Nephron progenitor cell (in vitro differentiated cells): Measurements from ENCODE around the gene SHB.

ENCODE experiments used
- DNase-seq: peaks from one replicate; pipeline ENCODE4 v3.0.0; 2021
- H3K27ac Mint-ChIP-seq: 2 replicates; pipeline ENCODE4 v1.8.0; 2021; ENCODE audit warnings: mild to moderate bottlenecking, moderate library complexity, mixed read lengths
- H3K27me3 Mint-ChIP-seq: 2 replicates; pipeline ENCODE4 v1.8.0; 2021; ENCODE audit warnings: mild to moderate bottlenecking, low read depth, mixed read lengths; ENCODE audit not compliant: poor library complexity
- H3K36me3 Mint-ChIP-seq: 2 replicates; pipeline ENCODE4 v1.8.0; 2021; ENCODE audit warnings: low read depth, mixed read lengths
- H3K4me1 Mint-ChIP-seq: 2 replicates; pipeline ENCODE4 v1.8.0; 2021; ENCODE audit warnings: mixed read lengths
- H3K4me3 Mint-ChIP-seq: 2 replicates; pipeline ENCODE4 v1.8.0; 2021; ENCODE audit warnings: mild to moderate bottlenecking, moderate library complexity, mixed read lengths
- H3K9me3 Mint-ChIP-seq: 2 replicates; pipeline ENCODE4 v1.8.0; 2021; ENCODE audit warnings: mild to moderate bottlenecking, moderate library complexity, mixed read lengths
- CTCF ChIP-seq: fragments of 200-600 bp; sonication (generic); IDR thresholded peaks from 2 replicates; pipeline ENCODE4 v1.5.0; 2021; ENCODE audit warnings: antibody characterized with exemption

Gene SHB

GRCh38 chr9:38085308-38085707 is 16.3 kb upstream of the SHB start:
- Mint-ChIP-seq H3K4me3 (no peak overlapping the region), H3K36me3 (no peaks in the 10 kb centered on the region), H3K4me1 (peaks cover 33% of the 10 kb centered on the region), H3K27me3 (peaks cover 6% of the 10 kb centered on the region), H3K9me3 (no peaks in the 10 kb centered on the region), H3K27ac (no peak overlapping the region)
- no peak for TF ChIP-seq CTCF
- DNase-seq = no peak

- Mint-ChIP-seq H3K27ac (no peak overlapping the region), H3K27me3 (peaks cover 6% of the 10 kb centered on the region), H3K4me1 (peaks cover 30% of the 10 kb centered on the region), H3K36me3 (no peaks in the 10 kb centered on the region), H3K4me3 (no peak overlapping the region), H3K9me3 (no peaks in the 10 kb centered on the region)
- DNase-seq = no peak
- TF ChIP-seq CTCF = no peak
Observed at GRCh38 chr9:38084556-38084880, 15.5 kb upstream of the SHB start.

- peaks cover 6% of the 10 kb centered on the region for H3K27me3 Mint-ChIP-seq
Observed at GRCh38 chr9:38083858-38084555, 15.0 kb upstream of the SHB start.

GRCh38 chr9:38082446-38083287 is 13.6 kb upstream of the SHB start:
- no peaks in the 10 kb centered on the region for H3K9me3 Mint-ChIP-seq
- no peak overlapping the region for H3K4me3 Mint-ChIP-seq
- no peak for DNase-seq
- TF ChIP-seq CTCF = no peak
- H3K36me3 Mint-ChIP-seq = no peaks in the 10 kb centered on the region
- peaks cover 6% of the 10 kb centered on the region for H3K27me3 Mint-ChIP-seq
- peak overlapping the region; percentile 22 for H3K27ac Mint-ChIP-seq
- peaks cover 31% of the 10 kb centered on the region for H3K4me1 Mint-ChIP-seq

More at GRCh38 chr9:38083858-38084555, 15.0 kb upstream of the SHB start:
- no peak for TF ChIP-seq CTCF
- H3K36me3 Mint-ChIP-seq = no peaks in the 10 kb centered on the region
- peaks cover 33% of the 10 kb centered on the region for H3K4me1 Mint-ChIP-seq
- no peaks in the 10 kb centered on the region for H3K9me3 Mint-ChIP-seq
- no peak overlapping the region for H3K4me3 Mint-ChIP-seq
- no peak overlapping the region for H3K27ac Mint-ChIP-seq
- DNase-seq = no peak

- Mint-ChIP-seq H3K4me3 (no peak overlapping the region), H3K9me3 (no peaks in the 10 kb centered on the region), H3K36me3 (no peaks in the 10 kb centered on the region), H3K4me1 (peaks cover 27% of the 10 kb centered on the region), H3K27ac (no peak overlapping the region), H3K27me3 (peaks cover 10% of the 10 kb centered on the region)
- no peak for DNase-seq
- no peak for TF ChIP-seq CTCF
Observed at GRCh38 chr9:38081356-38082108, 12.5 kb upstream of the SHB start.
